Measurements from ENCODE around the gene RTP4.
A peak's percentile ranks its signal among the peaks of the same experiment; 100 is the strongest.

The RTP4 gene

DNA sequence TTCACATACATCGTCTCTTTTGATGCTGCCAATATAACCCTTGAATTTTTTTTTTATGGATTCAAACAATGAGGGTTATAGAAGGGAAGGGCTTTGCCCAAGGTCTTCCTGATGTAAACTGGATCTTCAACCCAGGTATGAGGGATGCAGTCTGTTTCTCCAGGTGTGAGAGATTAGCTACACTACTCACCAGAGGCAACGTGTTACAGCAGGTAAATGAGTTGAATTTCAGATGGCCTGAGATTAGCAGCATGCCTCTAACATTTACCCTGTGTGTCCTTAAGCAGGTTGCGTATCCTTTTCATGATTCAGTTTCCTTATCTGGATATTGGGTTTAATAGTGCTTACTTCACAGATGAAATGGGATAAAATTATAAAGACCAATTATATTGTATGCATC lies 1.9 kb downstream of the RTP4 start:
- DNase-seq, result no peak

DNA sequence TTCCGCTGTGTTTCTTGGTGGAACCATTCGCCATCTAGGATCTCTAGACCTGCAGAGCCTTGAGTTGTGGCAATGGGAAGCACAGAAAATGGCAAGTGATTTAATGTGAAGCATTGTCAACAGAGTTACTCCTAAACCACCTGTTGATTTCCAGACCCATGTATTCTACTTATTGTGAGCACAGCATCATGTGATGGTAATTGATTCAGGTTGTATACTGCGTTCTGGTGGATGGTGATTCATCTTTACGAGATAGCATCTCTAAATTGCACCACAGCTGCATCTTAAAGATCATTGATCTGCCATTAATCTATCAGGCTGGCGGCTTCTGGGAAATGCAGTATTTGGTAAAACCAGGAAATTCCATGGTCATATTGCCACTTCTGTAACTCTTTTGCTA lies 7.4 kb downstream of the RTP4 start:
- no peak for DNase-seq

DNA sequence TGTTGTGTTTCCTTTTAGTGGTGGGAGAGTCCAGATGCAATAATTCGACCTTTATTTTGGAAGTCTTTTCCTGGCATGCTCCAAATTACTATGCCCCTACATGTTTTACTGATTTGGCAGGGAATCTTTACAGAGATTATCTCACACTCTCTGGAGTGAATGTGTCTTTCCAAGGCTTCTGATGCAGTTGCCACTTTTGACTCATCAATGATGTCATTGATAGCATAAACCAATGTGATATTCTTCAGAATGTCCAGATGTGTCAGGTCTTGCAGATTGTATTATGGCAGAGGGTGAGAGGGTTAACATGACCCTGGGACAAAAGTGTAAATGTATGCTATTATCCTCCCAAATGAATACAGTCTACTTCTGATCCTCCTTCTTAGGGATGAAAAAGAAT lies 9.7 kb downstream of the RTP4 start:
- no peak for DNase-seq

DNA sequence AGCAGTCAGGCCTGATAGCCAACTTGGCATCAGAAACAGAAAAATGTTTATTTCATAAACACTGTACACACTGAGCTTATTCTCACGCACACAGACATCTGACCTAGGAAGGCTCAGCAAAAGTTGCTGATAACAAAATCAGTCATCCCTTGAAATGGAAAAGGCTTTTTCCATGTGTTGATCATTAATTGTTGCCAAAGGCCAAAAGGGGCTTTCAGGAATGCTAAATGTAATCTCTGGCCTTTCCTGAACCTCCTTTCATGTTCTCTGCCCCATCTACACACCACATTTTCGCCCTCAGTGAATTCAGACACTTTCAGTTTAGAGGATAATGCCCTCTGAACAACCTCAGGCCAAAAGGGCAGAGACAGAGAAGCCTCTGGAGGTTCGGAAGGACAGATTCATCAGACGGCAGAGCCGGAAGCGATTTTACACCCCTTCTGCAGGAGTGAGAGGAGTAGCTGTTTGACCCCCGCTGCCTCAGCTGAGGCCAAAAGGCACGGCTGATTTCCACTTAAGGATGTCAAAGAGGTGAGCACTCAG lies 14.5 kb downstream of the RTP4 start:
- DNase-seq, result no peak

DNA sequence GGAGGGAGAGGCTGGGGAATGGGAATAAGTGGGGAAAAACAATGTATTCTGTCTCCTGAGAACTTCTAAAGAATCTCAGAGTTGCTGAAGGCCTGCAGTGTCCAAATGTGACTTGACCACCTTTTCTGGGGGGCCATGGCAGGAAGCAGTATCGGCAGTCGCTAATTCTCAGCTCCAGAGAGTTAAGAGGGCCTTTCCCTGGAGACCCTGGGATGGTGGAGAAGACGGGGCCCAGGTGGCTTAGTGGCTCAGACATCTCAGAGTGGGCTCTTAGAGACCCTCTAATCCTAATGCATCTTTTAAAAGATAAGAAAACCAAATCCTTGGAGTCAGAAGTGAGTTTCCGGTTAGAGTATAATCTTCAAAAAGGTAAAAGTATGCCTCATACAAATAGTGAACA lies 15.1 kb downstream of the RTP4 start:
- DNase-seq, result no peak

GRCh38 chr3:187385296-187385695 lies 17.1 kb downstream of the RTP4 start:
- DNase-seq, result no peak

DNA sequence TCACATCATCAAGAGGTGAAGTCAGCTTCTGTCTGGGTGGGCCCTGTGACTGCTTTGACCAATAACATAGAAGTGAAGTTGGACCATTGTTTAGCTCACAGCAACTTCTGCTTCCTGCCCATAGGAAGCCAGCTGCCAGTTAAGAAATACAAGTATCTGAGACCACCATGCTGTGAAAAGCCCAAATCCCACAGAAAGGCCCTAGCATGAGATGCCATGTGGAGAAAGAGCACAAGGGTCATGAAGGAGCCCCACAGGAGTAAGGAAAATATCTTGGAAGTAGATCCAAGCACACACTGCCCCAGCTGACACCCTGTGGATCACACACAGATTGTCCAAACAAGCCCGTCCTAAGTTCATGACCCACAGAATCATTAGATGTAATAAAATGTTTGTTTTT lies 28.5 kb downstream of the RTP4 start:
- no peak for DNase-seq

GRCh38 chr3:187398955-187399354 lies 30.8 kb downstream of the RTP4 start:
- peak in 2 of 3 experiments; percentile 6 to 29 for DNase-seq

DNA sequence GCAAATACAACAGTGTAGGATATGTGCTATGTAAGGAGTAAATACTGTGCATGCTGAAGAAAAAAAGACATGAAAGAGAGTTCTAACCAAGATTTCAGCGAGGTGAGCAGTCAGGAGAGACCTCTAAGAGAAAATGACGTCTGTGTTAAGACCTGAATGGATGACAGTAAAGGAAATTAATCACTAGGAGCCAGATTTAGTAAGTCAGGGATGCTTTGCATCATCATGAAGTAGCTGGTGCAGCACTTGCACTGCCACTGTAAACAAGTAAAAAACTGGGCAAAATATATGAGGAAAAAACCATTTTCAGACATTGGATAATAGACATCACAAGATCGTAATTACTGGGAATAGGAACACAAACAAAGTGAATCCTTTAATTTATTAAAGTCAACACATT lies 32.6 kb downstream of the RTP4 start:
- no peak for DNase-seq

GRCh38 chr3:187401856-187402255 lies 33.7 kb downstream of the RTP4 start:
- DNase-seq, result peak in 1 of 3 experiments; percentile 27

DNA sequence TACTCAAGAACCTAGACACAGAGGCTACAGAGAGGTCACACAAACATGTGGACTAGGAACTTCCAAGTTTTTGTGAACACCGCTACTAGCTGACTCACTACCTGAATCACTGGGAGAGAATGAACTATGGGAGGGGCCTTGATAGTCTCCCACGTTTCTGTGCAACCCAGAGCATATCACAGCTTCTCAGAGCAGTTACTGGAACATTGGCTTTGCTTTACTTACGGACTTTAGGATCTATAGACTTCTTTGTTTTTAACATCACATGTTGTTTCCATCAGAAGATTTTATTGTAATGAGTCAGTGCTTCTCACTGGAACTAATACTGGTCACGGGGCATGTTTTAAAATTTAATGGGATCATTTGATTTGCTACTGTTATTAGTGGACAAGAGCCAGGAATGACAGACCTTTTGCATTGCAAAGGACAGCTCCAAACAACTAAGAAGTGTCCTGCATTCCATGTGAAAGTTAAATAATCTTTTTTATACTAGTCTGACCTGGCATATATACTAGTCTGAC lies 35.6 kb downstream of the RTP4 start:
- DNase-seq, result no peak

GRCh38 chr3:187406927-187407326 lies 38.7 kb downstream of the RTP4 start:
- DNase-seq, result peak in 1 of 3 experiments; percentile 13

DNA sequence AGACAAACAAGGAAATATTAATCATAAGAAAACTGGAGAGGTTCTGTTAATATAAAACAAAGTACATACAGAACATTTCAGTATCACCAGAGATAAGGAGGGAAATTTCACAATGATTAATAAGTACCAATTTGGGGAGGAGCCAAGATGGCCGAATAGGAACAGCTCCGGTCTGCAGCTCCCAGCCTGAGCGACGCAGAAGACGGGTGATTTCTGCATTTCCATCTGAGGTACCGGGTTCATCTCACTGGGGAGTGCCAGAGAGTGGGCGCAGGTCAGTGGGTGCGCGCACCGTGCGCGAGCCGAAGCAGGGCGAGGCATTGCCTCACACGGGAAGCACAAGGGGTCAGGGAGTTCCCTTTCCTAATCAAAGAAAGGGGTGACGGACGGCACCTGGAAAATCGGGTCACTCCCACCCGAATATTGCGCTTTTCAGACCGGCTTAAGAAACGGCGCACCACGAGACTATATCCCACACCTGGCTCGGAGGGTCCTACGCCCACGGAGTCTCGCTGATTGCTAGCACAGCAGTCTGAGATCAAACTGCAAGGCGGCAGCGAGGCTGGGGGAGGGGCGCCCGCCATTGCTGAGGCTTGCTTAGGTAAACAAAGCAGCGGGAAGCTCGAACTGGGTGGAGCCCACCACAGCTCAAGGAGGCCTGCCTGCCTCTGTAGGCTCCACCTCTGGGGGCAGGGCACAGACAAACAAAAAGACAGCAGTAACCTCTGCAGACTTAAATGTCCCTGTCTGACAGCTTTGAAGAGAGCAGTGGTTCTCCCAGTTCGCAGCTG lies 44.0 kb downstream of the RTP4 start:
- peak in 2 of 3 experiments; percentile 18 to 58 for DNase-seq
